Pancreas (tissue), 10 donors: ENCODE measurements around the gene NAGA. TPM values are rescaled to one million over a fixed set of nuclear protein-coding genes. Genes with fewer than 3 reads are reported as not detected.

ENCODE experiments used
- ATAC-seq, 4 donors: fragments of 200-7000 bp; cut with Tn5 transposase; one replicate each; pipeline versions ENCODE4 v1.8.0 to v1.9.1; 2020; ENCODE audit warnings: mild to moderate bottlenecking in 4 of 4, moderate library complexity in 4 of 4
- DNase-seq, 6 donors: peaks; one replicate each; pipeline ENCODE4 v3.0.0-alpha.2; 2020
- FAIRE-seq: peaks from 2 replicates; lab custom pipeline; 2012; peaks lifted over from hg19 to GRCh38; lab: Jason Lieb, UNC
- H3K27ac ChIP-seq, 4 donors: fragments of 200-600 bp; sonication (generic); 1 replicate in 3 of 4; 2 replicates in 1 of 4; pipeline versions ENCODE4 v1.5.0 to v1.8.0; 2020
- H3K27me3 ChIP-seq, 4 donors: fragments of 200-600 bp; one replicate each; pipeline ENCODE4 v1.8.0; 2021
- H3K36me3 ChIP-seq, 3 donors: fragments of 200-600 bp; sonication (generic) in 1 of 3; one replicate each; pipeline versions ENCODE4 v1.5.0 to v1.8.0; 2020 to 2021
- H3K4me1 ChIP-seq, 3 donors: fragments of 200-600 bp; one replicate each; pipeline ENCODE4 v1.8.0; 2021
- H3K4me3 ChIP-seq, 4 donors: fragments of 200-600 bp; sonication (generic) in 2 of 4; one replicate each; pipeline versions ENCODE4 v1.5.0 to v1.8.0; 2020 to 2021
- H3K9me3 ChIP-seq, 4 donors: fragments of 200-600 bp; one replicate each; pipeline ENCODE4 v1.8.0; 2021
- WGBS, 2 donors: extraction: QIAGEN DNeasy Blood & Tissue Kit; methylation state at CpG; one replicate each; pipeline ENCODE4 v1.1.7; 2013; 5-methylcytosine and 5-hydroxymethylcytosine counted together
- intact Hi-C, 3 donors: fragments of 100-400 bp; cut with DNase I; formaldehyde crosslinking; loops; one replicate each; pipeline versions ENCODE4 v1.11.1 to v1.14.2; 2022
- polyA plus RNA-seq, 2 donors: library from polyadenylated mRNA; stranded (reverse); fragments of 200-250 nt; gene quantifications; one replicate each; pipeline ENCODE4 v1.2.3, GENCODE V29; 2013
- total RNA-seq, 6 donors: library from RNA; stranded (reverse); fragmentation: NEBNext Ultra II Directional in 4 of 6; extraction: Animal tissue kit (Norgen Biotek cat#: 25700) in 4 of 6; gene quantifications; one replicate each; pipeline versions ENCODE4 v1.2.1 to v1.2.4, GENCODE V29; 2021 to 2023
- TF ChIP-seq, protein P1 (sequence below), 4 donors: fragments of 200-600 bp; sonication (generic) in 3 of 4; IDR thresholded peaks; one replicate each; pipeline versions ENCODE4 v1.5.0 to v1.8.0; 2021; ENCODE audit warnings: antibody characterized with exemption in 4 of 4
- donor health status: healthy with polysubstance abuse.
- donor health status: DM: no; HTN: no; CAD: no; lungs with moderate emphysema.
- donor health status: DM: no; HTN: no; CAD: no.
- donor health status: control.
- donor health status: control.
- donor health status: Bipolar disorder and iron deficiency.
- donor health status: DM: yes; HTN: yes; CAD: no.
- donor health status: DM: no; HTN: no; CAD: no.
- donor health status: DM: no; HTN: no; CAD: no.
- donor health status: DM: yes; HTN: yes; CAD: no.

The NAGA gene
- total and polyA plus RNA-seq, 8 donors, result 3.1 to 13.9 (median 5.7) TPM

DNA sequence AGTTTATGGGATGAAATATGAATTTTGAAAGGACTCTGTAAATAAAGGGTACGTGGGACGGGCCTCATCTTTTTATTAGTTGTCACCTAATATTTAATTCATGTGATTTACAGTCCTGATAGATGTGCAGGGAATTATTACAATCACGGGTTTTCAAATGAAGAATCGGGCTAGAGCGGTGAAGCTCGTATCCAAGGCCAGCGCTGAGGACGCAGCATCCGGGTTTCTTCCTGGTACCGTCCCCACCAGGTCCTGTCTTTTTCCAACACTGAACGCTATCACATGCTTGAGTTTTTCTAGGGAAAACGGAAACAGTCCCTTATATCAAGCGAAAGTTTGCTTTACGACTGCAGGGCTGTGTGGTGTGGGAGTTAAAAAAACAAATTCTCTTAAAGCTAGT is 9.7 kb upstream of the NAGA start:
- H3K4me1 ChIP-seq, result peaks cover 10 to 23% (median 19%) of the 10 kb centered on the region in 3 donors
- WGBS, 2 donors, result 0% methylated on average over 14 of the region's 14 CpGs
- DNase-seq (peak in 3 of 6 donors; percentile 43 to 47 (median 44)), ATAC-seq (peak; percentile 18 to 33 (median 32)), FAIRE-seq (no peak)
- H3K9me3 ChIP-seq, result no peaks in the 10 kb centered on the region
- peaks cover 0 to 34% (median 8%) of the 10 kb centered on the region in 3 donors for H3K36me3 ChIP-seq
- no peaks in the 10 kb centered on the region for H3K27me3 ChIP-seq
- H3K4me3 ChIP-seq, result peak overlapping the region; percentile 49 to 51 (median 50)
- H3K27ac ChIP-seq, result peak overlapping the region; percentile 83 to 97 (median 93)
- intact Hi-C loops, result no loop called here
- TF ChIP-seq, protein P1, sequence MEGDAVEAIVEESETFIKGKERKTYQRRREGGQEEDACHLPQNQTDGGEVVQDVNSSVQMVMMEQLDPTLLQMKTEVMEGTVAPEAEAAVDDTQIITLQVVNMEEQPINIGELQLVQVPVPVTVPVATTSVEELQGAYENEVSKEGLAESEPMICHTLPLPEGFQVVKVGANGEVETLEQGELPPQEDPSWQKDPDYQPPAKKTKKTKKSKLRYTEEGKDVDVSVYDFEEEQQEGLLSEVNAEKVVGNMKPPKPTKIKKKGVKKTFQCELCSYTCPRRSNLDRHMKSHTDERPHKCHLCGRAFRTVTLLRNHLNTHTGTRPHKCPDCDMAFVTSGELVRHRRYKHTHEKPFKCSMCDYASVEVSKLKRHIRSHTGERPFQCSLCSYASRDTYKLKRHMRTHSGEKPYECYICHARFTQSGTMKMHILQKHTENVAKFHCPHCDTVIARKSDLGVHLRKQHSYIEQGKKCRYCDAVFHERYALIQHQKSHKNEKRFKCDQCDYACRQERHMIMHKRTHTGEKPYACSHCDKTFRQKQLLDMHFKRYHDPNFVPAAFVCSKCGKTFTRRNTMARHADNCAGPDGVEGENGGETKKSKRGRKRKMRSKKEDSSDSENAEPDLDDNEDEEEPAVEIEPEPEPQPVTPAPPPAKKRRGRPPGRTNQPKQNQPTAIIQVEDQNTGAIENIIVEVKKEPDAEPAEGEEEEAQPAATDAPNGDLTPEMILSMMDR (IDR thresholded peaks at IDR 0.05), result no peak

DNA sequence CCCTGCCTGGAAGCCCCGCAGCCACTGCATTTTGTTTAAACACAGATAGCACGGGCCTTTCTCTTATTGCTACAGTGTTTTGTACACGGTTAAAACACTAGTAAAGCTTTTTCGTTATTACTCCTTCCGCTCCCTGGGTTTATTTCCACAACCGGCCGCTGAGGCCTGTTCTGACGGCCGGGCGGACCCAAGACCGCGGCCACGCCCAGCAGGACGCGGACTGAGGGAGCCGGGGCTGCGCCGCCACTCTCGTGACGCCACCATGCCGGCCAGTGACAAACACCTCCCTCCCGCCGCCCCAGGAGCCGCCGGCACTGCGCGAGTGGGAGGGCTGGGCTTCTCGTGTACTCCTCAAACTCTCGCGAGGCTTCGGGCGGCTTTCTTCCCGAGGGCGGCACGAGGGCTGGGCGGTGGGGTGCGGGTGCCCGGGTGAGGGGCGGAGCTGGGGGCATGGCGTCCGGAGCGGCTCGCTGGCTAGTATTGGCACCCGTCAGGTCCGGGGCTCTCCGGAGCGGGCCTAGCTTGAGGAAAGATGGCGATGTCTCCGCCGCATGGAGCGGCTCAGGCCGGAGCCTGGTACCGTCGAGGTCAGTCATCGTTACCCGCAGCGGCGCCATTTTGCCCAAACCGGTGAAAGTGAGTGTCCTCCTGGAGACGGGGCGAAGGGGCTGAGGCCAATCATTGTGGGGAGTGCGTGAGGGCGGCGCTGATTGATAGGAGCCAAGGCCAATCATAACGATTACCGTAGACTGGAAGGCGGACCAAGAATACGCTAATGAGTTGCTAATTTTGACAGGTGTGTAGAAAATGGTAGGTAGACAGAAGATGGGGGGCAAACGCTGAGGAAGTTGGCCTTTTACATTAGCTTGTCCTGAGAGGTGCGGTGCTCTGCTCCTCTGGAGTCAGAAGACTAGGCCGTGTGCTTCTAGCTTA is 9.0 kb upstream of the NAGA start, which contains the start of gene SMDT1:
Gene SMDT1 (plus strand): TSS at position 382 of the 933 bp plus-strand sequence. CDS start 69 bp downstream, at position 451.
- WGBS, 2 donors, result 0 to 1% methylated on average over 70 to 71 of the region's 71 CpGs
- intact Hi-C loops, result no loop called here
- peak; percentile 93 for FAIRE-seq
- DNase-seq, result peak; percentile 99 to 100 (median 100)
- no peaks in the 10 kb centered on the region for H3K27me3 ChIP-seq
- H3K4me3 ChIP-seq, result peak within 1 kb of the TSS; percentile 49 to 51 (median 50)
- TF ChIP-seq, protein P1 (IDR thresholded peaks at IDR 0.05), result no peak
- no peaks in the 10 kb centered on the region for H3K9me3 ChIP-seq
- ATAC-seq, result peak; percentile 89 to 95 (median 90)
- H3K27ac ChIP-seq, result peak within 1 kb of the TSS; percentile 83 to 97 (median 93)
- H3K36me3 ChIP-seq, result peaks cover 0 to 28% (median 5%) of the 10 kb centered on the region in 3 donors
- peaks cover 10 to 23% (median 19%) of the 10 kb centered on the region in 3 donors for H3K4me1 ChIP-seq

DNA sequence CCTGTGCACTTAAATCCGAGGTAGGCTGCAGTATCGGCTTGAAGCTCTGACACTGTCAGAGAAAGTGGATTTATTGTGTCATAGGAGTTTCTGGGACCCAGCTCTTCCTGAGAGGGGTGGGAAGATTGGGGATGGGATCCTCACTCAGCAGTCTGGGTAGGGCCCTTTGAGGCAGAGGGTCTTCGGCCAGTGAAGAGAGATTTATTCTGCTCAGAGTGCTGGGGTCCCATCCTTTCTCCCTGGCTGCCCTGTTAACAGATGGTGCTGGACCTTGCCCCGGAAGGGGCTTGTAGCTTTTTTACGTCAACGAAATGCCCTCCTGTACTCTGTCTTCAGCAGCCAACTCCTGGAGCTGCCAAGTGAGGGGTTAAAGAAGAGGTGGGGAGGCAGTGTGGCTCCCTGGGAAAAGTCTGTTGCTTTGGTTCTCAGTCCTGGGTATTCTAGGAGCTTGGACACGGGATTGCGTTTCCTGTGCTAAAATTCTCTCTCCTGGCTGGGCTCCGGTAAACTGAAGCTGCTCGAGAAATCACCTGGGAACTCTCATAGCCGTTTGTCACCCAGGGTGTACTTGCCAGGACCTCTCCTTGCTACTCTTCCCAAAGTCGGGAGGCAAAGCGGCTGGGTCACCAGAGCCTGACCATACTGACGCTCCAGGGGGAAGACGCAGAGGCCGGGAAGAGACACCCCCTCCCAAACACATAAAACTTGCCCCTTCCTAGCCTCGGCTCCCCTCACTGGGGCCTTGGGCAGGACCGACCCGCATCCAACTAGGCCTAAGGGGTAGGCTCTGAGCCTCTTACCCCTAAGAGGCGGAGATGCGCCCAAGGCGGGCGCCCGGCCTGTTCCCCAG is 8.1 kb upstream of the NAGA start:
- H3K36me3 ChIP-seq, result peaks cover 0 to 28% (median 4%) of the 10 kb centered on the region in 3 donors
- DNase-seq (peak in 2 of 6 donors; percentile 44 to 66), FAIRE-seq (no peak), ATAC-seq (peak; percentile 3 to 9 (median 4))
- 24 to 31% methylated on average over 24 of the region's 24 CpGs for WGBS, 2 donors
- peak overlapping the region; percentile 83 to 97 (median 93) for H3K27ac ChIP-seq
- no peaks in the 10 kb centered on the region for H3K9me3 ChIP-seq
- no peaks in the 10 kb centered on the region for H3K27me3 ChIP-seq
- peak overlapping the region; percentile 2 to 51 (median 50) for H3K4me3 ChIP-seq
- intact Hi-C loops, result no loop called here
- TF ChIP-seq, protein P1 (IDR thresholded peaks at IDR 0.05), result no peak
- H3K4me1 ChIP-seq, result peaks cover 10 to 23% (median 21%) of the 10 kb centered on the region in 3 donors

DNA sequence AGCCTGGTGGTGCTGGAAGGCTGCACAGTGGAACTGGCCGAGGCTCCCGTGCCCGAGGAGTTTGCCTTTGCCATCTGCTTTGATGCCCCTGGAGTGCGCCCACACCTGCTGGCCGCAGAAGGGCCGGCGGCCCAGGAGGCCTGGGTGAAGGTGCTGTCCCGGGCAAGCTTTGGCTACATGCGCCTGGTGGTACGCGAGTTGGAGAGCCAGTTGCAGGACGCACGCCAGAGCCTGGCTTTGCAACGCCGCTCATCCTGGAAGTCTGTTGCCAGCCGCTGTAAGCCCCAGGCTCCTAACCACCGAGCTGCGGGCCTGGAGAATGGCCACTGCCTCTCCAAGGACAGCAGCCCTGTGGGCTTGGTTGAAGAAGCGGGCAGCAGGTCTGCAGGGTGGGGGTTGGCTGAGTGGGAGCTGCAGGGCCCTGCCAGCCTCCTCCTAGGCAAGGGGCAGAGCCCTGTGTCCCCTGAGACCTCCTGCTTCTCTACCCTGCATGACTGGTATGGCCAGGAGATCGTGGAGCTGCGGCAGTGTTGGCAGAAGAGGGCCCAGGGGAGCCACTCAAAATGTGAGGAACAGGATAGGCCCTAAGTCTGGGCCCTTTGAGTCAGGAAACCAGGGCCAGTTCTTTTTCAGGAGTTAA is 7.0 kb upstream of the NAGA start:
- DNase-seq (peak in 2 of 6 donors; percentile 55 to 80), FAIRE-seq (no peak), ATAC-seq (no peak)
- intact Hi-C loops, result no loop called here
- Histone ChIP-seq H3K9me3 (no peaks in the 10 kb centered on the region), H3K27me3 (no peaks in the 10 kb centered on the region), H3K36me3 (peaks cover 0 to 19% (median 2%) of the 10 kb centered on the region in 3 donors), H3K27ac (peak overlapping the region in 2 of 4 donors; percentile 92 to 97), H3K4me1 (peaks cover 10 to 25% (median 23%) of the 10 kb centered on the region in 3 donors), H3K4me3 (no peak overlapping the region)
- 88 to 89% methylated on average over 21 of the region's 21 CpGs for WGBS, 2 donors
- TF ChIP-seq, protein P1 (IDR thresholded peaks at IDR 0.05), result no peak
